Panc1 (cell line): Measurements from ENCODE around the gene ADAM12. TPM values are rescaled to one million over a fixed set of nuclear protein-coding genes. Genes with fewer than 3 reads are reported as not detected.
A peak's percentile ranks its signal among the peaks of the same experiment; 100 is the strongest.

Experiments
- ATAC-seq: fragments of 200-7000 bp; cut with Tn5 transposase; 2 replicates; pipeline ENCODE4 v1.9.1; 2020; ENCODE audit warnings: mild to moderate bottlenecking, moderate library complexity
- BruUV-seq: library from RNA; stranded (reverse); fragments of 400-500 nt; replicated peaks from 2 replicates; lab custom pipeline; 2021; lab: Mats Ljungman, UMichigan
- CTCF ChIA-PET: fragments of 300-600 bp; sonication (Branson Sonifier 250); formaldehyde crosslinking; loops from one replicate; lab custom pipeline; 2022; ENCODE audit warnings: antibody characterized with exemption; lab: Charles Lee
- POLR2A ChIA-PET: fragments of 300-600 bp; sonication (Branson Sonifier 250); formaldehyde crosslinking; loops from one replicate; lab custom pipeline; 2022; ENCODE audit warnings: antibody characterized with exemption; lab: Charles Lee
- DNase-seq: peaks from one replicate; pipeline ENCODE4 v3.0.0-alpha.2; 2010; ENCODE audit warnings: low read depth, low spot score
- H3K27ac ChIP-seq: 2 replicates; pipeline ENCODE4 v1.5.1; 2011; ENCODE audit warnings: mild to moderate bottlenecking, low read length, inconsistent platforms
- H3K27me3 ChIP-seq: fragments of 200-500 bp; sonication (Bioruptor generic); 2 replicates; pipeline ENCODE4 v1.6.0; 2014; ENCODE audit warnings: low read length, inconsistent platforms; ENCODE audit not compliant: control insufficient read depth, insufficient read depth
- H3K36me3 ChIP-seq: fragments of 200-500 bp; sonication (Bioruptor generic); 2 replicates; pipeline ENCODE4 v1.5.1; 2014; ENCODE audit warnings: inconsistent platforms, mild to moderate bottlenecking, low read length, moderate library complexity; ENCODE audit not compliant: control insufficient read depth, insufficient read depth
- H3K4me1 ChIP-seq: 2 replicates; pipeline ENCODE4 v1.5.1; 2011; ENCODE audit warnings: inconsistent platforms, mild to moderate bottlenecking, low read length, moderate library complexity; ENCODE audit not compliant: control insufficient read depth, insufficient read depth
- H3K4me3 ChIP-seq, 2 experiments: 2 replicates each; pipeline ENCODE4 v1.5.1; 2011 to 2012; ENCODE audit warnings: low read depth in 2 of 2, low read length in 2 of 2, mild to moderate bottlenecking in 2 of 2, inconsistent platforms in 1 of 2, moderate library complexity in 1 of 2
- H3K9me3 ChIP-seq: fragments of 200-500 bp; sonication (Bioruptor generic); 2 replicates; pipeline ENCODE4 v1.5.1; 2014; ENCODE audit warnings: low read depth, mild to moderate bottlenecking, inconsistent platforms, low read length, moderate library complexity; ENCODE audit not compliant: control insufficient read depth, insufficient read depth
- POLR2AphosphoS5 ChIP-seq: IDR thresholded peaks from 2 replicates; pipeline ENCODE4 v1.6.1; 2012; ENCODE audit warnings: mild to moderate bottlenecking, low read depth, low read length, moderate library complexity
- SIN3A ChIP-seq: IDR thresholded peaks from 2 replicates; pipeline ENCODE4 v1.6.1; 2012; ENCODE audit warnings: low read depth, mild to moderate bottlenecking, low read length, moderate library complexity, borderline replicate concordance; ENCODE audit not compliant: insufficient read depth
- TCF7L2 ChIP-seq: IDR thresholded peaks from 2 replicates; pipeline ENCODE4 v1.6.1; 2011; ENCODE audit warnings: mild to moderate bottlenecking, low read depth, low read length, inconsistent platforms
- in situ Hi-C: cut with HindIII; loops from 2 replicates; pipeline ENCODE4 v1.10.0; 2016; ENCODE audit warnings: low sequenced_read_pairs, low pct_unique_long_range_greater_than_20kb
- intact Hi-C: fragments of 100-400 bp; cut with micrococcal nuclease; formaldehyde crosslinking; loops from one replicate; pipeline ENCODE4 v1.10.0; 2022; ENCODE audit not compliant: unreplicated experiment
- total RNA-seq: library from RNA; stranded (reverse); gene quantifications from one replicate; pipeline ENCODE4 v1.2.1, GENCODE V29; 2021; ENCODE audit not compliant: unreplicated experiment
- TF ChIP-seq, protein P1 (sequence below): fragments of 450-650 bp; IDR thresholded peaks from 2 replicates; pipeline ENCODE4 v1.5.1; 2017; ENCODE audit warnings: mild to moderate bottlenecking
- TF ChIP-seq, protein P2 (sequence below), 2 experiments: IDR thresholded peaks; 2 replicates each; pipeline ENCODE4 v1.6.1; 2011 to 2012; ENCODE audit warnings: low read depth in 2 of 2, control low read depth in 1 of 2, low read length in 1 of 2, mild to moderate bottlenecking in 1 of 2, moderate library complexity in 1 of 2; ENCODE audit not compliant: insufficient read depth in 1 of 2

The ADAM12 gene
- total RNA-seq, 1 experiment from 2014 or later: 0.10 TPM

DNA sequence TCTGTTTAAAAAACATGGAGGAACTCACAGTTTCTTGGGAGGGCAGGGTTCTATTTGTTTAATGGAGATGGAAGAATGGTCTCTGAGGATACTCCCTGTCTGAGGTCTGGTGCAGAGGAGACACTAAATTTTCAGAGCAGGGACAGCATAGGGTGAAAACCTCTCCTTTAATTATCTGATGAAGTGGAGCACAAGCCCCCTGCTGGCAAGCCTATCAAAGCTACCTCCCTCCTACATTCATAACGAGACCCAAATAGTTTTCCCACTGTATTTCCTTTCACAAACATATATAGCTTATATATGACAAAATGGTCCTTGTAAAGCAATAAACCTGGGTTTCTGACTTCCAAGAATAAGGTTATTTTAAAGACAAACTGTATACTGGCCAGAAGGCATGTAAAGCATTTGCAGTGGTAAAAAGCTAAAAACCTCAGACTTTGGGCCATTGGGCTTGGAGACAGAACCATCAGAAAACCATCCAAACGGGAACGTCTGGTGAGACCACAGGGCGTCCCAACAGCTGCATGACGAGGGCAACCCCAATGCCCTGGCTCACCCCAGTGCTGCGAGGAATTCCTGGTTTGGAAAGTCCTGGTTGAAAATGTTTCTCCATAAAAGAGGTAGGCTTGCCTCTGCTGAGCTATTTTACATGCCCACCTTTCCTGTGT lies 290.6 kb downstream of the ADAM12 start:
- Histone ChIP-seq H3K4me1 (no peaks in the 10 kb centered on the region; the same call in 1 of the 2 replicates), H3K4me3 (no peak overlapping the region), H3K9me3 (no peaks in the 10 kb centered on the region), H3K27ac (no peak overlapping the region), H3K27me3 (no peaks in the 10 kb centered on the region), H3K36me3 (no peaks in the 10 kb centered on the region)
- ChIA-PET POLR2A (no interaction called here), CTCF (interaction anchor here (0.6 kb wide), 1 partner anchor 265 kb away, joined by 4 read pairs; no protein-coding TSS in a partner anchor)
- ATAC-seq (no peak), DNase-seq (no peak)
- intact Hi-C loops (no loop called here), in situ Hi-C loops (no loop called here)
- BruUV-seq: no TSS peak
- no peak for TF ChIP-seq SIN3A
- TF ChIP-seq, protein P1, sequence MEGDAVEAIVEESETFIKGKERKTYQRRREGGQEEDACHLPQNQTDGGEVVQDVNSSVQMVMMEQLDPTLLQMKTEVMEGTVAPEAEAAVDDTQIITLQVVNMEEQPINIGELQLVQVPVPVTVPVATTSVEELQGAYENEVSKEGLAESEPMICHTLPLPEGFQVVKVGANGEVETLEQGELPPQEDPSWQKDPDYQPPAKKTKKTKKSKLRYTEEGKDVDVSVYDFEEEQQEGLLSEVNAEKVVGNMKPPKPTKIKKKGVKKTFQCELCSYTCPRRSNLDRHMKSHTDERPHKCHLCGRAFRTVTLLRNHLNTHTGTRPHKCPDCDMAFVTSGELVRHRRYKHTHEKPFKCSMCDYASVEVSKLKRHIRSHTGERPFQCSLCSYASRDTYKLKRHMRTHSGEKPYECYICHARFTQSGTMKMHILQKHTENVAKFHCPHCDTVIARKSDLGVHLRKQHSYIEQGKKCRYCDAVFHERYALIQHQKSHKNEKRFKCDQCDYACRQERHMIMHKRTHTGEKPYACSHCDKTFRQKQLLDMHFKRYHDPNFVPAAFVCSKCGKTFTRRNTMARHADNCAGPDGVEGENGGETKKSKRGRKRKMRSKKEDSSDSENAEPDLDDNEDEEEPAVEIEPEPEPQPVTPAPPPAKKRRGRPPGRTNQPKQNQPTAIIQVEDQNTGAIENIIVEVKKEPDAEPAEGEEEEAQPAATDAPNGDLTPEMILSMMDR: peak; percentile 43
- TF ChIP-seq, protein P2, sequence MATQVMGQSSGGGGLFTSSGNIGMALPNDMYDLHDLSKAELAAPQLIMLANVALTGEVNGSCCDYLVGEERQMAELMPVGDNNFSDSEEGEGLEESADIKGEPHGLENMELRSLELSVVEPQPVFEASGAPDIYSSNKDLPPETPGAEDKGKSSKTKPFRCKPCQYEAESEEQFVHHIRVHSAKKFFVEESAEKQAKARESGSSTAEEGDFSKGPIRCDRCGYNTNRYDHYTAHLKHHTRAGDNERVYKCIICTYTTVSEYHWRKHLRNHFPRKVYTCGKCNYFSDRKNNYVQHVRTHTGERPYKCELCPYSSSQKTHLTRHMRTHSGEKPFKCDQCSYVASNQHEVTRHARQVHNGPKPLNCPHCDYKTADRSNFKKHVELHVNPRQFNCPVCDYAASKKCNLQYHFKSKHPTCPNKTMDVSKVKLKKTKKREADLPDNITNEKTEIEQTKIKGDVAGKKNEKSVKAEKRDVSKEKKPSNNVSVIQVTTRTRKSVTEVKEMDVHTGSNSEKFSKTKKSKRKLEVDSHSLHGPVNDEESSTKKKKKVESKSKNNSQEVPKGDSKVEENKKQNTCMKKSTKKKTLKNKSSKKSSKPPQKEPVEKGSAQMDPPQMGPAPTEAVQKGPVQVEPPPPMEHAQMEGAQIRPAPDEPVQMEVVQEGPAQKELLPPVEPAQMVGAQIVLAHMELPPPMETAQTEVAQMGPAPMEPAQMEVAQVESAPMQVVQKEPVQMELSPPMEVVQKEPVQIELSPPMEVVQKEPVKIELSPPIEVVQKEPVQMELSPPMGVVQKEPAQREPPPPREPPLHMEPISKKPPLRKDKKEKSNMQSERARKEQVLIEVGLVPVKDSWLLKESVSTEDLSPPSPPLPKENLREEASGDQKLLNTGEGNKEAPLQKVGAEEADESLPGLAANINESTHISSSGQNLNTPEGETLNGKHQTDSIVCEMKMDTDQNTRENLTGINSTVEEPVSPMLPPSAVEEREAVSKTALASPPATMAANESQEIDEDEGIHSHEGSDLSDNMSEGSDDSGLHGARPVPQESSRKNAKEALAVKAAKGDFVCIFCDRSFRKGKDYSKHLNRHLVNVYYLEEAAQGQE (IDR thresholded peaks at IDR 0.05; ENCODE audit: insufficient read depth in 1 of 2, low read depth in 2 of 2, low read length in 1 of 2): no peak
- TF ChIP-seq POLR2AphosphoS5: no peak
- no peak for TF ChIP-seq TCF7L2

- TF ChIP-seq TCF7L2 (no peak), SIN3A (no peak), POLR2AphosphoS5 (no peak)
- TF ChIP-seq, protein P2 (IDR thresholded peaks at IDR 0.05; ENCODE audit: insufficient read depth in 1 of 2, low read depth in 2 of 2, low read length in 1 of 2): no peak
- TF ChIP-seq, protein P1: no peak
- no peak for DNase-seq
- ChIA-PET POLR2A (no interaction called here), CTCF (no interaction called here)
- Histone ChIP-seq H3K9me3 (no peaks in the 10 kb centered on the region), H3K27ac (no peak overlapping the region), H3K4me3 (no peak overlapping the region), H3K27me3 (no peaks in the 10 kb centered on the region), H3K4me1 (no peaks in the 10 kb centered on the region), H3K36me3 (no peaks in the 10 kb centered on the region)
- intact Hi-C loops: no loop called here
- in situ Hi-C loops: no loop called here
- no TSS peak for BruUV-seq
- ATAC-seq: no peak
Measured at GRCh38 chr10:126094537-126094936, 293.7 kb downstream of the ADAM12 start.
